WERI-Rb-1 (cell line): ENCODE measurements around the gene NUP205.
A peak's percentile ranks its signal among the peaks of the same experiment; 100 is the strongest.

Experiments used
- DNase-seq: peaks from one replicate; pipeline ENCODE4 v3.0.0-alpha.2; 2020
- H3K27ac ChIP-seq: fragments of 250-450 bp; sonication (Bioruptor Pico); 2 replicates; pipeline ENCODE4 v1.5.1; 2020; ENCODE audit warnings: mild to moderate bottlenecking, moderate library complexity
- H3K27me3 ChIP-seq: fragments of 250-450 bp; sonication (Bioruptor Pico); 2 replicates; pipeline ENCODE4 v1.5.1; 2021; ENCODE audit warnings: mild to moderate bottlenecking, low read depth, moderate library complexity; ENCODE audit not compliant: insufficient read depth, severe bottlenecking
- H3K36me3 ChIP-seq: fragments of 250-450 bp; sonication (Bioruptor Pico); 2 replicates; pipeline ENCODE4 v1.5.1; 2020; ENCODE audit warnings: mild to moderate bottlenecking, moderate library complexity
- H3K4me3 ChIP-seq: 2 replicates; pipeline ENCODE4 v1.5.1; 2011; ENCODE audit warnings: low read depth, mild to moderate bottlenecking, control low read depth, low read length
- H3K9me3 ChIP-seq: fragments of 250-450 bp; sonication (Bioruptor Pico); 2 replicates; pipeline ENCODE4 v1.5.1; 2021; ENCODE audit warnings: mild to moderate bottlenecking, moderate library complexity; ENCODE audit not compliant: severe bottlenecking
- TF ChIP-seq, protein P1 (sequence below): IDR thresholded peaks from 2 replicates; pipeline ENCODE4 v1.5.1; 2011; ENCODE audit warnings: low read depth, mild to moderate bottlenecking, control low read depth, inconsistent platforms, low read length

Gene NUP205

DNA sequence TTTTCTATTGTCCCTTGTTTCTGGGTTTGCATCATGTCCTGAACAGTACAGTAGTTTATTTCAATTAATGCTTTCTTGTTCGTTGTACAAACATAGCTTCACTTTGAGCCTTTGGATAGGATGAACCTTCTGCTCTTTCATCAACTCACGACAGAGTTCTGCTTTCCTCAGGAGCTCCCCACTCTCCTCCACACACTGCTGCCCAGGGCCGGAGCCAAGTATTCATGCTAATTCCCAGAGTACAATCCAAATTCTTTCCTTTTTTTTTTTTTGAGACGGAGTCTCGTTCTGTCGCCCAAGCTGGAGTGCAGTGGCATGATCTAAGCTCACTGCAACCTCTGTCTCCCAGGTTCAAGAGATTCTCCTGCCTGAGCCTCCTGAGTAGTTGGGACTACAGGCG, 7.5 kb upstream of the NUP205 start:
- TF ChIP-seq, protein P1, sequence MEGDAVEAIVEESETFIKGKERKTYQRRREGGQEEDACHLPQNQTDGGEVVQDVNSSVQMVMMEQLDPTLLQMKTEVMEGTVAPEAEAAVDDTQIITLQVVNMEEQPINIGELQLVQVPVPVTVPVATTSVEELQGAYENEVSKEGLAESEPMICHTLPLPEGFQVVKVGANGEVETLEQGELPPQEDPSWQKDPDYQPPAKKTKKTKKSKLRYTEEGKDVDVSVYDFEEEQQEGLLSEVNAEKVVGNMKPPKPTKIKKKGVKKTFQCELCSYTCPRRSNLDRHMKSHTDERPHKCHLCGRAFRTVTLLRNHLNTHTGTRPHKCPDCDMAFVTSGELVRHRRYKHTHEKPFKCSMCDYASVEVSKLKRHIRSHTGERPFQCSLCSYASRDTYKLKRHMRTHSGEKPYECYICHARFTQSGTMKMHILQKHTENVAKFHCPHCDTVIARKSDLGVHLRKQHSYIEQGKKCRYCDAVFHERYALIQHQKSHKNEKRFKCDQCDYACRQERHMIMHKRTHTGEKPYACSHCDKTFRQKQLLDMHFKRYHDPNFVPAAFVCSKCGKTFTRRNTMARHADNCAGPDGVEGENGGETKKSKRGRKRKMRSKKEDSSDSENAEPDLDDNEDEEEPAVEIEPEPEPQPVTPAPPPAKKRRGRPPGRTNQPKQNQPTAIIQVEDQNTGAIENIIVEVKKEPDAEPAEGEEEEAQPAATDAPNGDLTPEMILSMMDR: no peak
- H3K27ac ChIP-seq: no peak overlapping the region

DNA sequence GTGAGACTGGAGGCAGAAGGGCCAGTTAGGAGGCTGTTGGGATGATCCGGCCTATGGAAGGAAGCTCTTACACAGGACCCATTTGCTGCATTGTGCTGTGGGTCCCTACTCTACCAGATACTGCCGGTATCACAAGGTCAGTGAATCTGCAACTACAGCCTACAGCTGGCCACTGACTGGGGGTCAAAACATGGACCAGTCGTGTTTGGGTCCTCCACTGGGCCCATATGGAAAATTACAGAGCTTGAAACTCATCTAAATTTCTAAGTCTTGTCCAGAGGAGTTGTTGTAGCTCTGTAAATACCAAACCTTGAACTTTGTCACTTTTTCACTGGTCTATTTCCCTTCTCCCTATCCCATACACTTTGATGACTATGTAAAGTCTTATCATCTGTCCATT, 5.6 kb upstream of the NUP205 start:
- TF ChIP-seq, protein P1: no peak
- no peaks in the 10 kb centered on the region for H3K9me3 ChIP-seq

More for the DNA sequence above, 7.5 kb upstream of the NUP205 start:
- Histone ChIP-seq H3K36me3 (no peaks in the 10 kb centered on the region), H3K27me3 (no peaks in the 10 kb centered on the region), H3K9me3 (no peaks in the 10 kb centered on the region), H3K4me3 (no peak overlapping the region)
- no peak for DNase-seq

DNA sequence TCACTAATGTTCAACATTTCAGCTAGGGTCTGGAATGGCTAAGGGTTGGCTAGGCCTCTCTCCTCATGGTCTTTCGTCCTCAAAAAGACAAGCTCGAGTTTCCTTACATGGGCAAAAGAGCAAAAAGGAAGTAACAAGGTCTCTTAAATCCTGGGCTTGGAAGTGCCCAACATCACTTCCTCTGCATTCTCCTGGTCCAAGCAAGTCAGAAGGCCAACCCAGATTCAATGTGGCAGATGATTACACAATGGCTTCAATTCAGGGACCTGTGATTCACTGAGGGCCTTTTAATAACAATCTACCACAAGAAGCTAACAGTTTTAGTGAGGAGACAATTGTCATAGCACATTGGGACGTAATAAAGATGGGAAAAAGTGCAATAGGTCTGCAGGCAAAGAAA, 4.4 kb upstream of the NUP205 start:
- H3K36me3 ChIP-seq: no peaks in the 10 kb centered on the region
- TF ChIP-seq, protein P1: no peak
- H3K27me3 ChIP-seq: no peaks in the 10 kb centered on the region
- no peak overlapping the region for H3K4me3 ChIP-seq
- no peaks in the 10 kb centered on the region for H3K9me3 ChIP-seq
- no peak for DNase-seq
- H3K27ac ChIP-seq: no peak overlapping the region

More for the DNA sequence above, 5.6 kb upstream of the NUP205 start:
- H3K27ac ChIP-seq: no peak overlapping the region
- H3K36me3 ChIP-seq: no peaks in the 10 kb centered on the region
- H3K4me3 ChIP-seq: no peak overlapping the region
- no peaks in the 10 kb centered on the region for H3K27me3 ChIP-seq
- no peak for DNase-seq

DNA sequence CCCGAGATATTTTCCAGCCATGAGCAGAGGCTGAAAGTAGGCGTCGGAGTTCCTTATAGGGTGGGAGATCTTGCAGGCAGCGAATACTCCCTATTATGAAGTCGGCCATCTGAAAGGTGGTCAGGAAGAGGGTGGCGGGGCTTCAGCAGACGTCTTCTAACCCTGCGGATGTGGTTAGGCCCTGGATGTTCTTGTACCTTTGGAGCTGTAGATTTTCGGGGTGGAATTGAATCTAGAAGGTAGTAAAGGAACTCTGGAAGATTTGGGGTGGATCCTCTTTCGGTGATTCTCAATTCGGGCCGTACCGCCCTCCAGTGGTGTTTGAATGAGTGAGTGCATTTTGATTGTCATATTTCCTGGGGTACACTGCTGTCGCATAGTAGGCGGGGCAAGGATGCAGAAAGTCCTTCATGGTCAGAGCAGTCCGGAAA, 635 bp downstream of the NUP205 start:
- TF ChIP-seq, protein P1: peak; percentile 52; the same call in 1 of the 2 replicates
- no peaks in the 10 kb centered on the region for H3K9me3 ChIP-seq
- peak overlapping the region; percentile 96 for H3K4me3 ChIP-seq
- peak; percentile 68 for DNase-seq
- no peaks in the 10 kb centered on the region for H3K27me3 ChIP-seq
- H3K27ac ChIP-seq: peak overlapping the region; percentile 99
- H3K36me3 ChIP-seq: peaks cover 6% of the 10 kb centered on the region

DNA sequence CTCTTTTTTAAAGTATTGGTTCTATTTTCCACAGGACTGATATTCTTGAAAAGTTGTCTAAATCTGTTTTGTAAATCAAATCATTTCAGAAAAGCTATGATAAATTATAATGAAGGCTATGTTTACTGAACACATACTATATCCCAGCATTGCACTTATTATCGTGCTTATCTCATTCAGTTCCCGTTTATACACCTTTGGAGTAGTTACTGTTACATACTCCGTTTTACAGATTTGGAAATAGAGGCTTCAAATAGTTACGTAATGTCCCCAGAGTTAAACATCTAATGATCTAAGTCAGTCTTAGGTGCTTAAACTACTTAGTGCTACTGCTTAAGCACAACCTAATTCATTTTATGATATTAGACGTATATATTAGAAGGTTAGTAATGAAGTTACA, 1.2 kb downstream of the NUP205 start:
- no peaks in the 10 kb centered on the region for H3K27me3 ChIP-seq
- no peak overlapping the region for H3K27ac ChIP-seq
- H3K4me3 ChIP-seq: peak overlapping the region; percentile 96
- no peaks in the 10 kb centered on the region for H3K9me3 ChIP-seq
- TF ChIP-seq, protein P1: no peak
- peaks cover 6% of the 10 kb centered on the region for H3K36me3 ChIP-seq
- no peak for DNase-seq

DNA sequence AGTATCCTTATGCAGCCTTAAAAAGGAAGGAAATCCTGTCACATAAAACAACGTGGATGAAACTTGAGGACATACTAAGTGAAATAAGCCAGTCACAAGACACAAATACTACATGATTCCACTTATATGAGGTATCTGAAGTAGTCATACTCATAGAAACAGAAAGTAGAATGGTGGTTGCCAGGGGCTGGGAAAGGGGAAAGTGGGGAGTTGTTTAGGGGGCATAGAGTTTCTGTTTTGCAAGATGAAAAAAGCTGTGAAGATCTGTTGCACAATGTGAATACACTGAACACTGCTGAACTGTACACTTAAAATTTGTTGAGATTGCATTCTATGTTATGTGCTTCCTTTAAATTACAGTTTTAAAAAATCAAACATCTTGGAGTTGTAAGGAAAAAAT, 2.9 kb downstream of the NUP205 start:
- H3K36me3 ChIP-seq: peaks cover 11% of the 10 kb centered on the region
- DNase-seq: no peak
- no peaks in the 10 kb centered on the region for H3K9me3 ChIP-seq
- TF ChIP-seq, protein P1: no peak
- H3K27ac ChIP-seq: no peak overlapping the region
- H3K4me3 ChIP-seq: no peak overlapping the region
- H3K27me3 ChIP-seq: no peaks in the 10 kb centered on the region
